Stomach (tissue), 4 donors: ENCODE data around the gene AP5S1.

Experiments used
- EP300 ChIP-seq: sonication (generic); formaldehyde crosslinking; IDR thresholded peaks from one replicate; pipeline ENCODE4 v1.6.1; 2017; ENCODE audit warnings: antibody characterized with exemption
- POLR2A ChIP-seq, 4 donors: fragments of 450-650 bp; IDR thresholded peaks; one replicate each; pipeline ENCODE4 v1.6.1; 2016; ENCODE audit warnings: antibody characterized with exemption in 4 of 4, control low read depth in 2 of 4, mild to moderate bottlenecking in 1 of 4, moderate library complexity in 1 of 4

DNA sequence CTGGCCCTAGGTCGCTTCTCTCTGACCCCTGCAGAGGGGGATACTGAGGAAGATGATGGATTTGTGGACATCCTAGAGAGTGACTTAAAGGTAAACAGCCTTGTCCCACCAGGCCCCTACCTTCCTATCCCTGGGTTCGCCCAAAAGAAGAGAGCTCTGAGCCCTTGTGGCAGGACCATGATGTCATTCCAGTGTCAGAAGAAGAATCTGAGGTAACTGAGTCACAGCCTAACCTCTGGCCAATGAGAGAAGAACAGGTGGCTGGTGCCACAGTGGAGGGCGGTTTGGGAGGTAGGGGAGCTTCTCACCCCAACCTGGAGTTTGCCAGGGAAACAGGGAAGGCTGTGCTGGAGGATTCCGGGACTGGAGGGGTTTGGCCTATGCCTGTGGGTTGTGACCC, 19.0 kb upstream of the AP5S1 start:
- TF ChIP-seq EP300 (no peak), POLR2A (IDR thresholded peaks at IDR 0.05) (no peak)
